GM18508 (cell line): Measurements from ENCODE around the gene ODF2.
"Not testable (repeated sequence)": the region's sequence is repeated elsewhere in the genome, so short reads cannot be mapped to it uniquely, and the experiment has no call there.

ENCODE experiments used
- ATAC-seq: cut with Tn5 transposase; IDR thresholded peaks from one replicate; pipeline ENCODE4 v1.9.1; 2021; ENCODE audit warnings: moderate number of reproducible peaks; ENCODE audit not compliant: insufficient read depth, unreplicated experiment

Gene ODF2

DNA sequence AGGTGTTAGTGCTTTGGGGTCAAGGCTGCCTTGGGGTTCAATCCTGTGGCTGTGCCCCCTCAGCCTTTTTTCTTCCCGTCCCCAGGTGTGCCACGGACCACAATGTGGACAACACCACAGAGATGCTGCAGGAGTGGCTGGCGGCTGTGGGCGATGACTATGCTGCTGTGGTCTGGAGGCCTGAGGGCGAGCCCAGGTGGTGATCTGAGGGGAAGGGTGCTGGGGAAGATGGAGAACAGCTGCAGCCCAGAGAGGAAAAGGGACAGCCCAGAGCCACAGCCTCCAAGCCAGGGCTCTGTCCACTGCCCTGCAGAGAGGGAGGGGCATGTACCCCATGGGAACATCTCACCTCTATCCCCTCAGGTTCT lies 33.0 kb upstream of the ODF2 start:
- ATAC-seq = no peak

- ATAC-seq = not testable (repeated sequence)
Observed at GRCh38 chr9:128423356-128423755, 32.5 kb upstream of the ODF2 start.

DNA sequence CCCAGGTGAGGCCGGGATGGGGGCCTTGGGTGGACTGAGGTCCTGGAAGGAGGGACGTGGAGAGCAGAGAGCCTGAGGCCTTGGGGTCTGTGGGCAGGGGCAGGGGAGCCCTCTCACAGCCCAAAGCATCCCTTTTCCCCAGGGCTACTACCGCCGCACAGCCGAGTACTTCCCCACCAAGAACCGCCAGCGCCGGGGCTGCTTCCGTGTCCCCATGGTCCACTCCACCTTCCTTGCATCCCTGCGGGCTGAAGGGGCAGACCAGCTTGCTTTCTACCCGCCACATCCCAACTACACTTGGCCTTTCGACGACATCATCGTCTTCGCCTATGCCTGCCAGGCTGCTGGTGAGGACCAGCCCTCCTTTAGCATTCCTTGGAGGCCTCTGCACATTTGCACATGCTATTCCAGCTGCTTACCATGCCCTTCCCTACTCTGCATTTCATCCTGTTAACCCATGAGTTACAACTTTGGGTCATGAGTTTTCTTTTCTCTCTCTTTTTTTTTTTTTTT lies 31.5 kb upstream of the ODF2 start:
- no peak for ATAC-seq

DNA sequence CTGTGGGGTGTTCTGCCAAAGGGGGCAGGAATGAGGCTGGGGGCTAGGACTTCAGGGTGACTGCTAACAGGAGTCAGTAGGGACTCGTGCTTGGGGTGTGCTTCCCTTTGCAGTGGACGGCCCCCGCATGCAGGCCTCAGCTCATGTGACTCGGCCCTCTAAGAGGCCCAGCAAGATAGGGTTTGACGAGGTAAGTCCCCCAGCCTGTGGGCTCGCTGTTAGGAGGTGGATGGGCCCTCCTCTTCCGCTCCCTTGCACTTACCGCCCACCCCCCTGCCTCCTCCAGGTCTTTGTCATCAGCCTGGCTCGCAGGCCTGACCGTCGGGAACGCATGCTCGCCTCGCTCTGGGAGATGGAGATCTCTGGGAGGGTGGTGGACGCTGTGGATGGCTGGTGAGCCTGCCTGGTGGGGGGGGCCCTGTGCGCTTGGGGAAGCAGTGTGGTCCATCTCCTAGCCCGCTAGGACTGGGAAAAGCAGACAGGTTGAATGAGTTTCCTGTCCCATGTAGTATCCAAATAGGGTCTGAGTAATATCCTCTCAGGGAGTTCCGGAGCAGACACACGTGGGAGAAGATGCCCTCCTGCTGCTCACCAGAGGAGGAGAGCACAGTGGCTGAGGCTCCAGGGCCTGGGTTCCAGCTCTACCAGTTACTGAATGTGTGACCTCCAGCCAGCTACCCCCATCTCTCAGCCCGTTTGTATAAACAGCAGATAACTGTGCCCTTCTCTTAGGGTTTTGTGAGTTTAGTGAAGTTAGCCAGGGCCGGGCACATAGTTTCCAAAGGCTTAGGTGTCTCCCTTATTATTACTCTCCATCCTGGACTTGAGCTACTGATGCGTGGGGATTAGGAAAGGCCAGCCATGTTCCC lies 26.9 kb upstream of the ODF2 start:
- ATAC-seq = no peak

GRCh38 chr9:128429513-128430086 lies 26.2 kb upstream of the ODF2 start:
- no peak for ATAC-seq

DNA sequence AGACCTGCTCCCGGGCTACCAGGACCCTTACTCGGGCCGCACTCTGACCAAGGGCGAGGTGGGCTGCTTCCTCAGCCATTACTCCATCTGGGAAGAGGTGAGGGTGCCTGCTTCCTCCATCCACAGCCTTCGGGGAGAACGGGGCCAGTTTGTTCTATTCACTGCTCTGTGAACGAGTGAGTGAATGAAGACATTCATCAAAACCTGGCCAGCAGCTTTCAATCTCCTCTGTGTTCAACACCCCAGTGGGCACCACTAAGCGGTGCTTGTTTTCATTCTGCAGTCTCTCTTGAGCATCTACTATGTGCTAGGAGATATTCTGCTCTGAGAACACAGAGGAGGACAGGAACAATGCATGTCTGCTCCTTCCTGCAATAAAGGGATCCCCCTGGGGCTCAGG lies 24.6 kb upstream of the ODF2 start:
- no peak for ATAC-seq

DNA sequence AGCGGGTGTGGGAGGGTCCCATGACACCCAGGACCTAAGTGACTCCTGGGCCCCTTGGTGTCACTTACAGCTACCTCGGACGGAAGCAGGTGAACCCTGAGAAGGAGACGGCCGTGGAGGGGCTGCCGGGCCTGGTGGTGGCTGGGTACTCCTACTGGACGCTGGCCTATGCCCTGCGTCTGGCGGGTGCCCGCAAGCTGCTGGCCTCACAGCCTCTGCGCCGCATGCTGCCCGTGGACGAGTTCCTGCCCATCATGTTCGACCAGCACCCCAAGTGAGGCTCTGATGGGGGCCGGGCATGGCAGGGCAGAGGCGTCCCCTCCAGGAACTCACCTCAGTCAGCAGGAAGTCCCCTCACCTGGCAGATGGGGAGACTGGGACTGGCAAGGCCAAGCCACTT lies 21.5 kb upstream of the ODF2 start:
- ATAC-seq = no peak

DNA sequence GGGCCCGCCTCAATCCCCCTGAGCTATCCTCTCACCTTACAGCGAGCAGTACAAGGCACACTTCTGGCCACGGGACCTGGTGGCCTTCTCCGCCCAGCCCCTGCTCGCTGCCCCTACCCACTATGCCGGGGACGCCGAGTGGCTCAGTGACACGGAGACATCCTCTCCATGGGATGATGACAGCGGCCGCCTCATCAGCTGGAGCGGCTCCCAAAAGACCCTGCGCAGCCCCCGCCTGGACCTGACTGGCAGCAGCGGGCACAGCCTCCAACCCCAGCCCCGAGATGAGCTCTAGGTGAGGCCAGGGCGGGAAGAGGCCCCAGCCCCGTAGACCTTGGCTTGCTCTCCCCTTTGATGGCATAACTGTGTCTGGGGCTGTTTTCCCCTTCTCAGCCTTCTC lies 20.2 kb upstream of the ODF2 start:
- no peak for ATAC-seq

- ATAC-seq = no peak
Observed at GRCh38 chr9:128438343-128439109, 17.3 kb upstream of the ODF2 start.

GRCh38 chr9:128439273-128439672 lies 16.5 kb upstream of the ODF2 start:
- no peak for ATAC-seq

DNA sequence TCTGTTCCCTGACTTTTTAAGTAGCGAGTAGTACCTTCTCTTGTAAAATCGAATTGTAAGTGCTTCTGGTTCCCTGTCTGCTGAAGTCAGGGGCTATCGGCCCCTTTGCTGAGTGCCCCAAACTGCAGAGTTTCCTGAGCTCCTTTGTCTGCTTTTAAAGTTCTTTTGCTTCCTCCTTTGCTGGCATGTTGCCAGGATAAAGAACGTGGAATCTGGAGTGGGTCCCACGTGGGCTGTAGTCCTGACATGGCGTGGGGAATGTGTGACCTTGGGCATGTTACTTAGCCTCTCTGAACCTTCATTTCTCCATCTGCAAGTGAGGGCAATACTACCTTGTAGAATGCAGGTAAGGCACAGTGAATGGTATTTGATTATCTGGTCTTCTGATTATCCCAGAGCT lies 13.7 kb upstream of the ODF2 start:
- no peak for ATAC-seq

DNA sequence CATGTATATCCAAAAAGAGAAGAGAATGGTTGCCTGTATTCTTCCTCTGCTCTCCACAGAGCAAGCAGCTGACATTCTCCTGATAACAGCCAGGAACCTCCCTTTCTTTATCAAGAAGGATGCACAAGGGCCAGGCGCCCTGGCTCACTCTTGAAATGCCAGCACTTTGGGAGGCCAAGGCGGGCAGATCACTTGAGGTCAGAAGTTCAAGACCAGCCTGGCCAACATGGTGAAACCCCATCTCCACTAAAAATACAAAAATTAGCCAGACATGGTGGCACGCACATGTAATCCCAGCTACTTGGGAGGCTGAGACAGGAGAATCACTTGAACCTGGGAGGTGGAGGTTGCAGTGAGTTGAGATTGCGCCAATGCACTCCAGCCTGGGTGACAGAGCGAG lies 9.3 kb upstream of the ODF2 start:
- not testable (repeated sequence) for ATAC-seq

DNA sequence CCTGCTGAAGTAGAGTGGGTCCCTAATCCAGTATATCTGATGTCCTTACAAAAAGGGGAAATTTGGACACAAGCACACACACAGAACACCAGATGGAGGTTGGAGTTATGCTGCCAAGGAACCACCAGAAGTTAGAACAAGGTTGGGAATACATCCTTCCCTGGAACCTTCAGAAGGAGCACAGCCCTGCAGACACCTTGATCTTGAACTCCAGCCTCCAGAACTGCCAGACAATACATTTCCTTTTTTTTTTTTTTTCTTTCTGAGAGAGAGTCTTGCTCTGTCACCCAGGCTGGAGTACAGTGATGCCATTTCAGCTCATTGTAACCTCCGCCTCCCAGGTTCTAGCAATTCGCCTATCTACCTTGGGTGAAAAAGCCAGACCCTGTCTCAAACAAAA lies 7.1 kb upstream of the ODF2 start:
- no peak for ATAC-seq

- ATAC-seq = no peak
Observed at GRCh38 chr9:128454991-128455390, 815 bp upstream of the ODF2 start.

DNA sequence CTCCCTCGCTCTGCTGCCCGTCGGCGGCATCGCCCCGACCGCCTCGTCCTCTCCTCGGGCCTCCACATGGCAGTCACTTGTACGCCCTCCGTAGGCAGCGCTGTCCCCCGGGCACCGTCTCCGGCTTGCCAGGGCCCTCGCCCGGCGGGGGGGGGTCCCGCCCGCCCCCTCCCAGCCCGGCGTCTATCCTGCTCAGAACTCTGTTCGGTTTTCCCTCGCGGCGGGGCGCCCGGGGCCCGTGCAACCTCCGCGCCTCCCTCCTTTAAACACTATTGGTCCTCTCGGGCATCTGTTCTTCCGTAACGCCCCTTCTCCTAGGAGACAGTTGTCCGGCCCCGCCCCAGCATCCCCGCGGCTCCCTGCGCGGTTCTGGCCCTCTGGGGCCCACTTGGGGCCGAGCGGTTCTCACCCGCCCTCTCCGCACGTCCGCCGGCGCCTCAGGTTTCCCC lies 831 bp downstream of the ODF2 start:
- ATAC-seq = peak; percentile 30

GRCh38 chr9:128457207-128457606 lies 1.4 kb downstream of the ODF2 start:
- ATAC-seq = no peak

GRCh38 chr9:128459011-128459410 lies 3.2 kb downstream of the ODF2 start:
- ATAC-seq = no peak

DNA sequence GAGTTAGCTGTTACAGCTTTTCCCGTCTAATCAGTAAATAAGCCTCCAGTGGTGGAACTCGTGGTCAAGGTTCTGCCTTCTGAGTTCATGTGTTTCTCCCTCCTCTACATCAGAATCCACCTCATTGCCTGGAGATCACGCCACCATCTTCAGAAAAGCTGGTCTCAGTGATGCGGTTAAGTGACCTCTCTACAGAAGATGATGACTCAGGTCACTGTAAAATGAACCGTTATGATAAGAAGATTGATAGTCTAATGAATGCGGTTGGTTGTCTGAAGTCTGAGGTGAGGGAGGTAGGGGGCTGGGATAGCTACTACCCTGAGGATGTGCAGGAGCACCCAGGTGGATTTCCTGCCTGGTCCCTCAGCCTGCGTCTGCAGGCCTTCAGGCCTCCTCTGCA lies 13.3 kb downstream of the ODF2 start:
- no peak for ATAC-seq

GRCh38 chr9:128470560-128470959 lies 14.8 kb downstream of the ODF2 start:
- ATAC-seq = no peak

- ATAC-seq = no peak
Observed at GRCh38 chr9:128473104-128473503, 17.3 kb downstream of the ODF2 start.

- no peak for ATAC-seq
Observed at GRCh38 chr9:128475867-128476266, 20.1 kb downstream of the ODF2 start.
